Fibroblast of skin of scalp (primary cell): ENCODE measurements around the gene KRTAP10-5. TPM values are rescaled to one million over a fixed set of nuclear protein-coding genes. Genes with fewer than 3 reads are reported as not detected.
"Not testable (repeated sequence)": the region's sequence is repeated elsewhere in the genome, so short reads cannot be mapped to it uniquely, and the experiment has no call there.

Experiments used
- DNase-seq: peaks from one replicate; pipeline ENCODE4 v3.0.0-alpha.2; 2013
- polyA plus RNA-seq, 2 experiments: library from polyadenylated mRNA; unstranded; fragments of 120-200 nt; gene quantifications; one replicate each; pipeline ENCODE4 v1.2.1, GENCODE V29; 2013; ENCODE audit not compliant: insufficient read length in 2 of 2

The KRTAP10-5 gene
- not detected for polyA plus RNA-seq (2013, experiment 1 of 2; ENCODE audit: insufficient read length)
- polyA plus RNA-seq (2013, experiment 2 of 2; ENCODE audit: insufficient read length): not detected

GRCh38 chr21:44580231-44580821 lies at the start of gene KRTAP10-5:
Gene KRTAP10-5 (minus strand): TSS chr21:44580604. CDS start chr21:44580578, 26 bp downstream.
- not testable (repeated sequence) for DNase-seq

GRCh38 chr21:44628707-44629391 lies 48.4 kb upstream of the KRTAP10-5 start:
- no peak for DNase-seq

GRCh38 chr21:44627831-44628233 lies 47.4 kb upstream of the KRTAP10-5 start:
- DNase-seq: not testable (repeated sequence)

GRCh38 chr21:44627181-44627822 lies 46.9 kb upstream of the KRTAP10-5 start:
- not testable (repeated sequence) for DNase-seq

- no peak for DNase-seq
Observed at GRCh38 chr21:44626673-44627143, 46.3 kb upstream of the KRTAP10-5 start, which contains the start of gene KRTAP10-9. Gene KRTAP10-9 (plus strand): TSS chr21:44627093. CDS start chr21:44627172, 79 bp downstream.

- DNase-seq: no peak
Observed at GRCh38 chr21:44626262-44626661, 45.9 kb upstream of the KRTAP10-5 start.

- DNase-seq: no peak
Observed at GRCh38 chr21:44625756-44626155, 45.4 kb upstream of the KRTAP10-5 start.

GRCh38 chr21:44623575-44623974 lies 43.2 kb upstream of the KRTAP10-5 start:
- no peak for DNase-seq

- no peak for DNase-seq
Observed at GRCh38 chr21:44619886-44620285, 39.5 kb upstream of the KRTAP10-5 start.

- DNase-seq: no peak
Observed at GRCh38 chr21:44618909-44619308, 38.5 kb upstream of the KRTAP10-5 start.

GRCh38 chr21:44618504-44618903 lies 38.1 kb upstream of the KRTAP10-5 start:
- DNase-seq: no peak

- no peak for DNase-seq
Observed at GRCh38 chr21:44617071-44617501, 36.7 kb upstream of the KRTAP10-5 start.

GRCh38 chr21:44616591-44616926 lies 36.2 kb upstream of the KRTAP10-5 start:
- DNase-seq: no peak

GRCh38 chr21:44615911-44616590 lies 35.6 kb upstream of the KRTAP10-5 start:
- no peak for DNase-seq

GRCh38 chr21:44615466-44615865 lies 35.1 kb upstream of the KRTAP10-5 start:
- DNase-seq: no peak

GRCh38 chr21:44614961-44615391 lies 34.6 kb upstream of the KRTAP10-5 start:
- DNase-seq: no peak

GRCh38 chr21:44614161-44614631 lies 33.8 kb upstream of the KRTAP10-5 start:
- no peak for DNase-seq

GRCh38 chr21:44613386-44614155 lies 33.2 kb upstream of the KRTAP10-5 start:
- no peak for DNase-seq

GRCh38 chr21:44612669-44613229 lies 32.3 kb upstream of the KRTAP10-5 start:
- DNase-seq: no peak

GRCh38 chr21:44612029-44612486 lies 31.7 kb upstream of the KRTAP10-5 start, which contains the start of gene KRTAP10-8:
Gene KRTAP10-8 (plus strand): TSS chr21:44612079. CDS start chr21:44612101, 22 bp downstream.
- DNase-seq: no peak

GRCh38 chr21:44611551-44611950 lies 31.1 kb upstream of the KRTAP10-5 start:
- no peak for DNase-seq
